HG02588 (cell line): ENCODE data around the gene SLAMF8.

Experiments
- ATAC-seq: cut with Tn5 transposase; IDR thresholded peaks from one replicate; pipeline ENCODE4 v1.9.1; 2021; ENCODE audit warnings: mild to moderate bottlenecking, moderate library complexity; ENCODE audit not compliant: unreplicated experiment

SLAMF8 gene

GRCh38 chr1:159868766-159869165, 42.1 kb downstream of the SLAMF8 start:
- no peak for ATAC-seq

GRCh38 chr1:159869173-159869572, 42.5 kb downstream of the SLAMF8 start:
- ATAC-seq, result no peak

- ATAC-seq, result no peak
Observed at GRCh38 chr1:159869607-159870006, 42.9 kb downstream of the SLAMF8 start.

GRCh38 chr1:159870704-159871103, 44.0 kb downstream of the SLAMF8 start:
- ATAC-seq, result no peak

- no peak for ATAC-seq
Observed at GRCh38 chr1:159872891-159873290, 46.2 kb downstream of the SLAMF8 start.

- ATAC-seq, result no peak
Observed at GRCh38 chr1:159873530-159874143, 47.0 kb downstream of the SLAMF8 start.

- no peak for ATAC-seq
Observed at GRCh38 chr1:159877695-159878444, 51.2 kb downstream of the SLAMF8 start.

- no peak for ATAC-seq
Observed at GRCh38 chr1:159879136-159879535, 52.5 kb downstream of the SLAMF8 start.

- no peak for ATAC-seq
Observed at GRCh38 chr1:159879977-159880376, 53.3 kb downstream of the SLAMF8 start.

GRCh38 chr1:159880430-159880829, 53.8 kb downstream of the SLAMF8 start:
- no peak for ATAC-seq

- ATAC-seq, result no peak
Observed at GRCh38 chr1:159881622-159882526, 55.2 kb downstream of the SLAMF8 start.

- no peak for ATAC-seq
Observed at GRCh38 chr1:159882527-159882862, 55.8 kb downstream of the SLAMF8 start.

GRCh38 chr1:159883134-159883533, 56.5 kb downstream of the SLAMF8 start:
- ATAC-seq, result no peak

- no peak for ATAC-seq
Observed at GRCh38 chr1:159884296-159884695, 57.6 kb downstream of the SLAMF8 start.
